SK-N-SH (cell line): ENCODE data around the gene MAGI2. TPM values are rescaled to one million over a fixed set of nuclear protein-coding genes. Genes with fewer than 3 reads are reported as not detected.

Experiments used
- CTCF ChIA-PET: fragments of 300-600, 350-600 bp; formaldehyde crosslinking; extraction: SDS; loops from one replicate; lab custom pipeline; 2021; lab: Yijun Ruan, JAX
- POLR2A ChIA-PET: fragments of 350-600 bp; sonication (Branson Sonifier 250); formaldehyde crosslinking; extraction: SDS; loops from one replicate; lab custom pipeline; 2020; ENCODE audit warnings: antibody characterized with exemption, inconsistent platforms; lab: Yijun Ruan, JAX
- DNase-seq: peaks from one replicate; pipeline ENCODE4 v3.0.0; 2012
- H2AFZ ChIP-seq: fragments of 200-600 bp; sonication (generic); 2 replicates; pipeline ENCODE4 v1.8.1; 2016; ENCODE audit warnings: antibody characterized with exemption, mild to moderate bottlenecking, low read depth
- H3F3A ChIP-seq: fragments of 200-600 bp; sonication (generic); replicated peaks from 2 replicates; pipeline ENCODE3; 2016; ENCODE audit warnings: antibody characterized with exemption, mild to moderate bottlenecking; ENCODE audit not compliant: insufficient read depth
- H3K27ac ChIP-seq, 2 experiments: fragments of 200-500 bp in 1 of 2; fragments of 200-600 bp in 1 of 2; sonication (Bioruptor generic) in 1 of 2; sonication (generic), shearing (Covaris generic) in 1 of 2; 2 replicates each; pipeline versions ENCODE4 v1.5.1 to v1.6.1; 2014 to 2016; ENCODE audit warnings: low read depth in 2 of 2, inconsistent platforms in 1 of 2, low read length in 1 of 2, mild to moderate bottlenecking in 1 of 2, mixed read lengths in 1 of 2
- H3K27me3 ChIP-seq: fragments of 200-600 bp; sonication (generic), shearing (Covaris generic); 2 replicates; pipeline ENCODE4 v1.6.1; 2016; ENCODE audit warnings: mixed run types; ENCODE audit not compliant: insufficient read depth
- H3K36me3 ChIP-seq, 2 experiments: fragments of 200-500 bp in 1 of 2; fragments of 200-600 bp in 1 of 2; sonication (Bioruptor generic) in 1 of 2; sonication (generic) in 1 of 2; replicated peaks in 1 of 2; 2 replicates each; pipeline versions ENCODE3 to v1.5.1; 2014 to 2016; ENCODE audit warnings: low read length in 1 of 2, mild to moderate bottlenecking in 1 of 2; ENCODE audit not compliant: insufficient read depth in 2 of 2, control insufficient read depth in 1 of 2
- H3K4me1 ChIP-seq, 2 experiments: fragments of 200-500 bp in 1 of 2; fragments of 200-600 bp in 1 of 2; sonication (Bioruptor generic) in 1 of 2; sonication (generic), shearing (Covaris generic) in 1 of 2; 2 replicates each; pipeline versions ENCODE4 v1.5.1 to v1.6.1; 2014 to 2016; ENCODE audit warnings: low read depth in 1 of 2, low read length in 1 of 2, mixed run types in 1 of 2; ENCODE audit not compliant: insufficient read depth in 2 of 2, control insufficient read depth in 1 of 2
- H3K4me2 ChIP-seq: fragments of 200-600 bp; sonication (generic), shearing (Covaris generic); 2 replicates; pipeline ENCODE4 v1.6.1; 2017; ENCODE audit warnings: mixed run types
- H3K4me3 ChIP-seq, 2 experiments: fragments of 200-500 bp in 1 of 2; fragments of 200-600 bp in 1 of 2; sonication (Bioruptor generic) in 1 of 2; sonication (generic), shearing (Covaris generic) in 1 of 2; 2 replicates each; pipeline versions ENCODE4 v1.5.1 to v1.8.1; 2014 to 2016; ENCODE audit warnings: low read depth in 2 of 2, inconsistent platforms in 1 of 2, low read length in 1 of 2, mild to moderate bottlenecking in 1 of 2, mixed read lengths in 1 of 2, moderate library complexity in 1 of 2
- H3K79me2 ChIP-seq: fragments of 200-600 bp; sonication (generic); 2 replicates; pipeline ENCODE4 v1.8.1; 2017; ENCODE audit warnings: mild to moderate bottlenecking; ENCODE audit not compliant: insufficient read depth
- H3K9ac ChIP-seq: fragments of 200-600 bp; sonication (generic); 2 replicates; pipeline ENCODE4 v1.6.1; 2017; ENCODE audit warnings: mixed run types
- H3K9me2 ChIP-seq: fragments of 200-600 bp; sonication (generic); 2 replicates; pipeline ENCODE4 v1.6.1; 2017; ENCODE audit warnings: mixed run types
- H3K9me3 ChIP-seq: fragments of 200-600 bp; sonication (generic); 2 replicates; pipeline ENCODE4 v1.6.1; 2017; ENCODE audit warnings: mixed run types, mild to moderate bottlenecking, moderate library complexity
- H4K20me1 ChIP-seq: fragments of 200-600 bp; sonication (generic); 2 replicates; pipeline ENCODE4 v1.6.1; 2017; ENCODE audit warnings: mild to moderate bottlenecking, mixed run types; ENCODE audit not compliant: insufficient read depth
- CHD2 ChIP-seq: fragments of 150-350 bp; IDR thresholded peaks from 2 replicates; pipeline ENCODE4 v1.6.1; 2018; ENCODE audit warnings: low read length; ENCODE audit not compliant: partially characterized antibody
- EP300 ChIP-seq, 2 experiments: IDR thresholded peaks; 2 replicates each; pipeline versions ENCODE4 v1.4.0 to v1.6.1; 2012; ENCODE audit warnings: borderline replicate concordance in 1 of 2, low read depth in 1 of 2, low read length in 1 of 2
- FOSL2 ChIP-seq: IDR thresholded peaks from 2 replicates; pipeline ENCODE4 v1.4.0; 2012; ENCODE audit warnings: low read depth, mild to moderate bottlenecking, moderate library complexity, borderline replicate concordance
- FOXM1 ChIP-seq: IDR thresholded peaks from 2 replicates; pipeline ENCODE4 v1.4.0; 2012; ENCODE audit warnings: low read depth, mild to moderate bottlenecking
- IRF3 ChIP-seq: fragments of 150-350 bp; IDR thresholded peaks from 2 replicates; pipeline ENCODE4 v1.6.1; 2016; ENCODE audit warnings: mild to moderate bottlenecking, low read depth, low read length
- JUND ChIP-seq: IDR thresholded peaks from 2 replicates; pipeline ENCODE4 v1.4.0; 2012
- MEF2A ChIP-seq: IDR thresholded peaks from 2 replicates; pipeline ENCODE4 v1.4.0; 2012; ENCODE audit warnings: low read depth, borderline replicate concordance
- MXI1 ChIP-seq: IDR thresholded peaks from 2 replicates; pipeline ENCODE4 v1.6.1; 2012; ENCODE audit warnings: mild to moderate bottlenecking, low read depth, low read length, improper control_type of control experiment
- RAD21 ChIP-seq: IDR thresholded peaks from 2 replicates; pipeline ENCODE4 v1.6.1; 2012; ENCODE audit warnings: mild to moderate bottlenecking, low read length
- SMC3 ChIP-seq: IDR thresholded peaks from 2 replicates; pipeline ENCODE4 v1.6.1; 2012; ENCODE audit warnings: low read depth, low read length, improper control_type of control experiment
- TAF1 ChIP-seq: IDR thresholded peaks from 2 replicates; pipeline ENCODE4 v1.6.1; 2012; ENCODE audit warnings: low read depth, mild to moderate bottlenecking, low read length, moderate library complexity, borderline replicate concordance
- TCF12 ChIP-seq: IDR thresholded peaks from 2 replicates; pipeline ENCODE4 v1.4.0; 2012
- USF1 ChIP-seq: IDR thresholded peaks from 2 replicates; pipeline ENCODE4 v1.4.0; 2012; ENCODE audit warnings: low read depth, borderline replicate concordance
- WGBS: methylation state at CpG from one replicate; pipeline ENCODE4 v1.1.6; 2017; ENCODE audit warnings: low lambda C conversion rate; 5-methylcytosine and 5-hydroxymethylcytosine counted together
- polyA plus RNA-seq, 3 experiments: library from polyadenylated mRNA; depleted of rRNA; stranded (reverse); fragments of >200 nt; gene quantifications; 2 replicates each; pipeline ENCODE4 v1.2.3, GENCODE V29; 2012

The MAGI2 gene
- polyA plus RNA-seq, 1 of the 3 experiments (the other 2 are of a cell fraction) = 1.1 TPM

- TF ChIP-seq IRF3 = no peak
- TF ChIP-seq JUND = no peak
- TF ChIP-seq MXI1 = no peak
- TF ChIP-seq USF1 = no peak
Observed at GRCh38 chr7:77983973-77984372, 1469.5 kb downstream of the MAGI2 start (continued).

- ChIA-PET CTCF (interaction anchor here (0.6 kb wide), 1 partner anchor 10 kb away, joined by 3 read pairs; no protein-coding TSS in a partner anchor), POLR2A (no interaction called here)
- H3K27me3 ChIP-seq = no peaks in the 10 kb centered on the region
- no peak overlapping the region for H3K27ac ChIP-seq
- H3F3A ChIP-seq = no peaks in the 10 kb centered on the region
- H4K20me1 ChIP-seq = no peaks in the 10 kb centered on the region
- no peak overlapping the region for H2AFZ ChIP-seq
- no peaks in the 10 kb centered on the region for H3K79me2 ChIP-seq
- H3K4me2 ChIP-seq = no peak overlapping the region
- TF ChIP-seq FOSL2 = no peak
- no peak for TF ChIP-seq MEF2A
- 63% methylated on average over 5 of the region's 5 CpGs for WGBS
- no peak overlapping the region for H3K9ac ChIP-seq
- DNase-seq = no peak
- H3K36me3 ChIP-seq = no peaks in the 10 kb centered on the region
- H3K9me3 ChIP-seq = no peaks in the 10 kb centered on the region
- no peaks in the 10 kb centered on the region for H3K9me2 ChIP-seq
- no peak overlapping the region for H3K4me3 ChIP-seq
- H3K4me1 ChIP-seq = peaks cover 0 to 5% of the 10 kb centered on the region in 2 experiments; a peak in 1 of 4 replicates
Observed at GRCh38 chr7:77982926-77983550, 1470.4 kb downstream of the MAGI2 start.

GRCh38 chr7:77980087-77980713 lies 1473.3 kb downstream of the MAGI2 start:
- Histone ChIP-seq H3K36me3 (no peaks in the 10 kb centered on the region), H3K9ac (no peak overlapping the region), H3F3A (no peaks in the 10 kb centered on the region), H3K4me2 (no peak overlapping the region), H3K4me1 (peaks cover 0 to 5% of the 10 kb centered on the region in 2 experiments; a peak in 1 of 4 replicates), H3K79me2 (no peaks in the 10 kb centered on the region), H3K4me3 (no peak overlapping the region), H3K27me3 (no peaks in the 10 kb centered on the region), H2AFZ (no peak overlapping the region), H3K9me3 (no peaks in the 10 kb centered on the region), H4K20me1 (no peaks in the 10 kb centered on the region), H3K27ac (peak overlapping the region in 1 of 2 experiments; percentile 41; a peak in 2 of 4 replicates), H3K9me2 (no peaks in the 10 kb centered on the region)
- peak; percentile 56 for DNase-seq
- ChIA-PET POLR2A (no interaction called here), CTCF (no interaction called here)
- no peak for TF ChIP-seq SMC3
- no peak for TF ChIP-seq CHD2
- TF ChIP-seq TCF12 = no peak
- no peak for TF ChIP-seq FOXM1
- no peak for TF ChIP-seq RAD21
- peak in 1 of 2 experiments; percentile 69; a peak in 2 of 4 replicates for TF ChIP-seq EP300 (IDR thresholded peaks at IDR 0.05; ENCODE audit: borderline replicate concordance in 1 of 2, low read depth in 1 of 2, low read length in 1 of 2)
- peak; percentile 45; the same call in 1 of the 2 replicates for TF ChIP-seq MXI1
- no peak for TF ChIP-seq TAF1
- 69% methylated on average over 3 of the region's 3 CpGs for WGBS
